AG04450 (cell line): ENCODE results near the gene KCND3. TPM values are rescaled to one million over a fixed set of nuclear protein-coding genes. Genes with fewer than 3 reads are reported as not detected.

ENCODE experiments used
- CTCF ChIA-PET: fragments of 300-600, 350-600 bp; formaldehyde crosslinking; extraction: SDS; loops from one replicate; lab custom pipeline; 2022; ENCODE audit warnings: antibody characterized with exemption, inconsistent platforms; lab: Charles Lee
- POLR2A ChIA-PET: fragments of 350-600 bp; formaldehyde crosslinking; extraction: SDS; loops from one replicate; lab custom pipeline; 2021; ENCODE audit warnings: antibody characterized with exemption, inconsistent platforms; lab: Yijun Ruan, JAX
- DNase-seq: peaks from one replicate; pipeline ENCODE4 v3.0.0-alpha.2; 2011; ENCODE audit warnings: low read depth, low spot score
- H3K27ac ChIP-seq: one replicate; pipeline ENCODE4 v1.5.1; 2012; ENCODE audit warnings: low read depth, low read length, control low read depth
- H3K27me3 ChIP-seq: one replicate; pipeline ENCODE4 v1.6.0; 2012; ENCODE audit warnings: low read length; ENCODE audit not compliant: control insufficient read depth, insufficient read depth
- H3K4me3 ChIP-seq: 2 replicates; pipeline ENCODE4 v1.5.1; 2011; ENCODE audit warnings: mild to moderate bottlenecking, low read depth, low read length, control low read depth
- H3K9me3 ChIP-seq: 2 replicates; pipeline ENCODE4 v1.5.1; 2012; ENCODE audit warnings: low read length; ENCODE audit not compliant: control insufficient read depth, insufficient read depth
- CTCF ChIP-seq: IDR thresholded peaks from 2 replicates; pipeline ENCODE4 v1.5.1; 2011; ENCODE audit warnings: low read depth, low read length, control low read depth, inconsistent platforms
- polyA plus RNA-seq: library from polyadenylated mRNA; depleted of rRNA; stranded (reverse); fragments of >200 nt; gene quantifications from 2 replicates; pipeline ENCODE4 v1.2.3, GENCODE V29; 2011

The KCND3 gene
- polyA plus RNA-seq, 1 experiment: 0.02 TPM

- no peak for TF ChIP-seq CTCF
- H3K9me3 ChIP-seq: no peaks in the 10 kb centered on the region
- no peak overlapping the region for H3K4me3 ChIP-seq
- CTCF ChIA-PET: no interaction called here
- H3K27ac ChIP-seq: no peak overlapping the region
- POLR2A ChIA-PET: no interaction called here
- no peaks in the 10 kb centered on the region for H3K27me3 ChIP-seq
- DNase-seq: no peak
These were observed 37.0 kb upstream of the KCND3 start for GRCh38 chr1:112026501-112026900.

- ChIA-PET CTCF (no interaction called here), POLR2A (no interaction called here)
- no peak overlapping the region for H3K4me3 ChIP-seq
- H3K27me3 ChIP-seq: no peaks in the 10 kb centered on the region
- no peaks in the 10 kb centered on the region for H3K9me3 ChIP-seq
- no peak overlapping the region for H3K27ac ChIP-seq
- DNase-seq: no peak
- no peak for TF ChIP-seq CTCF
These were observed 36.5 kb upstream of the KCND3 start for GRCh38 chr1:112026016-112026415.

GRCh38 chr1:112021263-112021662, 31.8 kb upstream of the KCND3 start:
- H3K4me3 ChIP-seq: no peak overlapping the region
- H3K27ac ChIP-seq: no peak overlapping the region
- H3K27me3 ChIP-seq: no peaks in the 10 kb centered on the region
- no peak for DNase-seq
- ChIA-PET POLR2A (no interaction called here), CTCF (no interaction called here)
- TF ChIP-seq CTCF: no peak
- H3K9me3 ChIP-seq: no peaks in the 10 kb centered on the region

- Histone ChIP-seq H3K27me3 (peaks cover 2% of the 10 kb centered on the region), H3K27ac (no peak overlapping the region), H3K4me3 (no peak overlapping the region), H3K9me3 (no peaks in the 10 kb centered on the region)
- no peak for DNase-seq
- ChIA-PET POLR2A (no interaction called here), CTCF (no interaction called here)
- TF ChIP-seq CTCF: no peak
These were observed 27.7 kb upstream of the KCND3 start for GRCh38 chr1:112017183-112017582.

GRCh38 chr1:112012823-112013222, 23.4 kb upstream of the KCND3 start:
- H3K27ac ChIP-seq: no peak overlapping the region
- POLR2A ChIA-PET: no interaction called here
- H3K4me3 ChIP-seq: no peak overlapping the region
- CTCF ChIA-PET: no interaction called here
- no peaks in the 10 kb centered on the region for H3K9me3 ChIP-seq
- DNase-seq: no peak
- peaks cover 2% of the 10 kb centered on the region for H3K27me3 ChIP-seq
- TF ChIP-seq CTCF: no peak
